Measurements from ENCODE around the gene TMEM203.
A peak's percentile ranks its signal among the peaks of the same experiment; 100 is the strongest.

Gene TMEM203

DNA sequence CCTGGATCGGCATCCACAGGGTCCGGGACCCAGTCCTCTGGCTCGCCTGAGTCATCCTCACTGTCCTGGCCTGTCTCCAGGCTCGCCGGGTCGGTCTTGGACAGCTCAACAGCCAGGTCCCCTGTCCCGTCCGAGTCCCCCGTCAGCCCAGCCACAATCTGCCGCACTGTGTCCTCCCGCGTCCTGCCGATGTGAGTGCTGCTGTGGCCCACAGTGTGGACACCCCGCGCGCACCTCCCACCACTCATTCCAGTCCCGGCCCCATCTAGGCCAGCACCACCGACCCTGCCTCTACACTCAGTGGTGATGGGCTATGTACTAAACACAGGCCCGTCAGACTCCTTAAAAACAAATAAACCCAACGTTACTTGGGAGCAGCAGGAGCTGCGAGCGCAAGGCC is 23.8 kb downstream of the TMEM203 start:
- no peak for DNase-seq (ENCODE audit: low read depth, low spot score)

DNA sequence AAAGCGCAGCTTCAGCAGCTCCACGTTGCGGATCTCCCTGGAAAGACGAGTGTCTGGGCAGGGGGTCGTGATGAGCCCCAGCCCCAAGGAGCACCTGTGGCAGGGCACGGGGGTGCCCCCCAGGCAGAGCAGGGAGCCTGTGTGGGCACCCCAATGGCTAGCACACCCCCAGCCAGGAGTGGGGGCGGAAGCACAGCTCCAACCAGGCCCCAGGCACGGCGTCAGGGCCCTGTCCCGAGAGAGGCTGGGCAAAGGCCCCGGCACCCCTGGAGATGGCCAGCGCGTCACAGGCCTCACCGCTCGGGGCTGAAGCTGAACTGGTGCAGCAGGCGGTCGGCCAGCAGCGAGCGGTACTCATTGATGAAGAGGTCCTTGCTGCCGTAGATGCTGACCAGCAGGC is 25.0 kb downstream of the TMEM203 start:
- no peak for DNase-seq (ENCODE audit: low read depth, low spot score)

DNA sequence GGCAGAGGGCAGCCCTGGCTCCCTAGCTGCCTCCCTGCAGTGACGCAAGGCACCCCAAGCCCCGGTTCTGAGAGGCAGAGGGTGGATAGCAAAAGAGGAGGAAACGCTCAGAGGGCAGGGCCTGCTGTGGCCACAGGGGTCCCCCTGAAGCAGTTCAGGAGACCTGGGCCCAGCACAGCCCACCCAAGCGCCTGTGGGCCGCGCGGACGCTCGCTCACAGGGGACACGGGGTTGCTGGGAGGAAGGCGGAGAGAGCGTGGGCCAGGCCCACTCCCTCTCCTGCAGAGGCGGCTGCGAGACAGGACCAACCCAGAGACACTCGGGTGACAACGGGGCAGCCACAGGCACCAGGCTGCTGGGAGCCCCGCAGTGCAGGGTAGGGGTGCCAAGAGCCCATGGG is 25.7 kb downstream of the TMEM203 start:
- DNase-seq (ENCODE audit: low read depth, low spot score) = no peak

DNA sequence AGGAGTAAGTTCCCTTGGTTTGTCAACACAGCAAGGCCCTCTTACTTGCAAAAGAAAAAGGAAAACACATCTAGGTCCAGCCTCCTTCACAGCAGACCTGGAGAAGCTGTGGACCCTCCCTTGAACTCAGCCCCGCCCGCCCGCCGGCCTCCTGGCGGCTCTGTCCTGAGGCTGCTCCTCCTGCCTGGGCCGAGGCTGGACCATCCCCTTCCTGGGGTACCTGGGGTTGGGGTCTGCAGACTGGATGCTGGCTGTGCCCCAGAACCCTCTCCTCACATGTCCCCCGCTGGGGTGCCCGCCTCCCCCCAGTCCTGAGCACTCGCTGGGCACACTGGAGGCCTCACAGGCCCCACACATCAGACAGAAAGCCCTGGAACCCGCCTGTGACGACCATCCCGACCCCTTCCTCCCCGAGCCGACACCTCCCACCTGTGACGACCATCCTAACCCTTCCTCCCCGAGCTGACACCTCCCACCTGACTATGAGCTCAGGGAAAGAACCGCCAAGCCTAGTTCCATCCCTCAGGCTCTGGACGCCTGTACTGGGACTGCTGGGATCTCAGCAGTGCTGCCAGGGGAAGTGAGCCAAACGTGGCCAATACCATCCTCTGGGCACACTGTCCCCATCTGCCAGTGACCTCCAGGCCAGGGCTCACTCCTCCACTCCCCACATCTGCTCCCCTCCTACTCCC is 26.4 kb downstream of the TMEM203 start:
- DNase-seq (ENCODE audit: low read depth, low spot score) = no peak

DNA sequence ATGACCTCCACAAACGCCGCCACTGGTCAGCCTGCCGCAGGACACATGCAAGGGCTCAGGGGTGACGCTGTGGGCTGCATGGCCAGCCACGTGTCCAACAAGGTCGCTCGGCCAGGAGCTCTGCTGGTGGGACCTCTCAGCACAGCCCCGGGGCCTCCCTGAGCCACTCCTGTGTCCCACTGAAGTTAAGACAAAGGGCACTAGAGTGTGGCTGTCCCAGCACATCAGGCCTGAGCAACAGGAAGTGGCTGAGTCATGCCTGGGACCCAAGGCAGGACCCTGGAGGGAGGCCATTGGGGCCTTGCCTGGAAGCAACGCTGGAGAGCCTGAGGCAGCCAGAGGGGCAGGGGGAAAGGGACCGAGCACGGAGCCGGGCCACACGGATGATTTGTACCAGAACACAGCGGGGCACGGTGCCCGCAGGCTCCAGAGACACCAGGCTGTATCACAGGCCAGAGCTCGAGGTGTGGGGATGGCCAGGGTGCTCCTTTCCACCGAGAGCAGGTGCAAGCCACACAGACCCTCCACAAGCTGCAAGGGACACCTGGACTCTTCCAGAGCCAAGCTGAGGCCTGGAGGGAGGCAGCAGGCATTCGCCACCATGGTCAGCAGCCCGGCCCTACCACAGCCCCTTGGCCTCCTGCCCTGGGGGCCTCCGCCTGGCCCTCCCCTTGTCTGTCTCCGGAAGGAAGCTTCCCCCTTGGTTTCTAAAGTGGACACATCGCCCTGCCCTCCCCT is 27.1 kb downstream of the TMEM203 start:
- no peak for DNase-seq (ENCODE audit: low read depth, low spot score)

DNA sequence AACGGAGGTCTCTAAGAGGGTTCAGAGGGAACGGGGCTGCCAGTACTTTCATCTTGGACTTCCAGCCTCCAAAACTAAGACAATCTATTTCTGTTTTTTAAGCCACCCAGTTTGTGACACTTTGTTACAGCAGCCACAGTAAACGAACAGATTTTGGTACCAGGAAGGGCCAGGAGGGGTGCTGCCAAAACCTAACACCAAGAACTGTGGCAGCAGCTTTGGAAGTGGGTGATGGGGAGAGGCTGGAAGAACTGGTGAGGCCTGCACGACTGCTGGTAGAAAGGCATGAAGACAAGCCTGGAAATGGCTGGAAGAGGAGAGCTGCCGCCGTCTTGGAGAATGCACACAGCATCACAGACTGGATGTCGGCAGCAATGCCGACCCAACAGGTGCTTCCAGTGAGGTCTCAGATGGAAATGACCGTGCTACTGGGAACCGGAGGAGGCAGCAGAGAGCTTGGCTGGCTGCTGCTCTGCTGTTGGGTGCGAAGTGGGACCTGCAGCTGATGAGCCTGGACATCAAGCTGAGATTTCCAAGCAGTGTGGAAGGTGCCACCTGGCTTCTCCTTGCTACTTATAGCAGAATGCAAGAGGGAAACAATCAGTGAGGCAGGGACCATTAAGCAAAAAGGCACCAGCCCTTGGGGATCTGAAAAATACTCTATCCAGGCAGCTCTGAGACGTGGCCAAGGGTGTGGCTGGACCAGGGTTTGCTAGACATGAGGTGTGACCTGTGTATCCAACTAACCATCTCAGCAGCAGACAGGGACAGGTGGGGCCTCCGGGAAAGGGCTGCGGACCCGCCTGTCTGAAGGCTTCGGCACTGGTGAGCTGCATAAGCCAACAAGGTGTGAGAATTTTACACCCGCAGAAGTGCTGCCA is 28.9 kb downstream of the TMEM203 start:
- peak; percentile 49 for DNase-seq (ENCODE audit: low read depth, low spot score)

DNA sequence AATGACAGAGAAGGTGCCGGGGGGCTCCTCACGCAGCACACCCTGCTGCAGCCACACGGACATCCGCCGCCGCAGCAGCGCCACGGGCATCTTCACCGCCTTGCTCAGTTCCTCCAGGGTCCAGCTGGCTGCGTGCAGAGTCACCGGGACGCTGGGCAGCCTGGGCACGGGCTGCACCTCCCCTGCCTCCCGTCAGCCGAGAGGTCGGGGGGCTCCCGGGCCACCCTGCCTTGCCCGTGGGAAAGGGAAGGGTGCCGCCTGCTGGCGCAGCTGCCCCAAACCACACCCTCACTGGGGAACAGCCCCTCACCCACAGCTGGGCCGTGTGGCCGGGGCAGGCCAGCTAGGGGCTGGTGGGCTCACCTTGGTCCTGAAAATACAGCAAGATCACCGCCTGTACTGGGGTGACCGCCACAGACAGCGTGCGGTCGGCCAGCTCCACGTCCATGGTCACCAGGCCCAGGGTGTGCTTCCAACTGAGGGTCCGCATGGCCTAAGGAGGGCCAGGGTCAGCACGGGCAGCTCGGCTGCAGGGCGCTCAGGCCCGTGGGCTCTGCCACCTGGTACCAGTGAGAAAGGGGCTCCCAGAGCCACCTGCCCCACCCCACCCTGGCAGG is 30.0 kb downstream of the TMEM203 start:
- no peak for DNase-seq (ENCODE audit: low read depth, low spot score)

DNA sequence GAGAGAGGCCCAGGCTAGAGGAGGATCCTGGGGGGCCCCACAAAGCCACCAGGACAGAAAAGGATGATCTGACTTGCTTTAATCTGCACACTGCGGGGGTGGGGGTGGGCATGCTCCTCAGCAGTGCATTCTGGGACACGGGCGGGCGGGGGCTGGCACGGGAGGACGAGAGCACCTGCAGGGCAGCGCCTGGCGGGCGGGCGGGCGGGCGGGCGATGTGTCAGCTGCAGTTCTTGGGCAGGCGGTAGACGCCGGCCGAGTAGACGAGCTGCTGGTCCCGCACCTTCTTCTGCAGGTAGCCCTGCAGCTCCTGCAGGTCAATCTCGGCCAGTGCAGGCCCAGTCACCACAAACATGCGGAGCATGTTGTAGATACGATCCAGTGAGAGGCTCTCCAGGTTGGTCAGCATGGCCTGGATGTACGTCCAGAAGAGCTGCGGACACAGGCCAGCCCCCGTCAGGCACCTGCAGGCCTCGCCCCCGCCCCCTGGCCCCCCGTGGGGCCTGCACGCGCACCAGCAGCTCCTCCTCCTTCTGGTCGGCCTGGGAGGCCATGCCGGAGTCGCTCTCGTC is 30.6 kb downstream of the TMEM203 start:
- DNase-seq (ENCODE audit: low read depth, low spot score) = no peak

DNA sequence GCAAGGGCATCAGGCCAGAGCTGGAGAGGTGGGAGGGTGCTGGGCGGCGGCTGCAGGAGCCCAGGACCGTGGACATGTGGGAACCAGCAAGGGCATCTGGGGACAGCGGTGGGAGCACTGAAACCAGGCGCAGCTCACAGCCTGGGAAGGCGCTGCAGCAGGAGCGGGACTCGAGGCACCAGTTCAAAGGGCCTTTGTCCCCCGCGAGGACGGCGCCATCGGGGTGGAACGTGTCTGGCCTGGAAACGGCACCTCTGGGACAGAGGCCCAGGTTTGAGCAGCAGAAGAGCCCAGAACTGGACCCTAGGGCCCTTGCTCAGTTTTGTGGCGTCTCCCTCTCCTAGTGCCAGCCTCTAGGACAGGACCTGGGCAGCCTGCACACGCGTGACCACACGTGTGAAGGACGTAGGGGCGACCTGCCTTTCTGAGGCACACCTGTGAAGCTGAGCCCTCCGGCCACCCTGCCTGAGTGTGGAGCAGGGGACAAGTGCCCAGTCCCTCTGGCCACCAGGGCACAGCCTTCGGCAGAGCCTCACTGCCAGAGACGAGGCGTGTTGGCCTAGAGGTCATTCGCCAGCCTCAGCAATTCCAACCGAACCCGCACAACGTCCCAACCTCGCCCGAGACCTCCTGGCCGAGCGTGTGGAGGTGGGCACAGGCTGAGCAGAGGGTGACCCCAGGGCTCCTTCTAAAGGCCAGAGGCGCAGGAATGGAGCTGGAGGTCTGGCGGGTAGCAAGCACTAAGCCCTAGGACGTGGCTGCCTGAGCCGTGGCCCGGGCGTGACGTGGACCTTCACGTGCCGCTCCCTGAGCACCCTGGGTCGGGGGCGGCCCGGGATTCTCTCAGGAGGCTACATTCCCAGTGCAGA is 31.4 kb downstream of the TMEM203 start:
- DNase-seq (ENCODE audit: low read depth, low spot score) = no peak

DNA sequence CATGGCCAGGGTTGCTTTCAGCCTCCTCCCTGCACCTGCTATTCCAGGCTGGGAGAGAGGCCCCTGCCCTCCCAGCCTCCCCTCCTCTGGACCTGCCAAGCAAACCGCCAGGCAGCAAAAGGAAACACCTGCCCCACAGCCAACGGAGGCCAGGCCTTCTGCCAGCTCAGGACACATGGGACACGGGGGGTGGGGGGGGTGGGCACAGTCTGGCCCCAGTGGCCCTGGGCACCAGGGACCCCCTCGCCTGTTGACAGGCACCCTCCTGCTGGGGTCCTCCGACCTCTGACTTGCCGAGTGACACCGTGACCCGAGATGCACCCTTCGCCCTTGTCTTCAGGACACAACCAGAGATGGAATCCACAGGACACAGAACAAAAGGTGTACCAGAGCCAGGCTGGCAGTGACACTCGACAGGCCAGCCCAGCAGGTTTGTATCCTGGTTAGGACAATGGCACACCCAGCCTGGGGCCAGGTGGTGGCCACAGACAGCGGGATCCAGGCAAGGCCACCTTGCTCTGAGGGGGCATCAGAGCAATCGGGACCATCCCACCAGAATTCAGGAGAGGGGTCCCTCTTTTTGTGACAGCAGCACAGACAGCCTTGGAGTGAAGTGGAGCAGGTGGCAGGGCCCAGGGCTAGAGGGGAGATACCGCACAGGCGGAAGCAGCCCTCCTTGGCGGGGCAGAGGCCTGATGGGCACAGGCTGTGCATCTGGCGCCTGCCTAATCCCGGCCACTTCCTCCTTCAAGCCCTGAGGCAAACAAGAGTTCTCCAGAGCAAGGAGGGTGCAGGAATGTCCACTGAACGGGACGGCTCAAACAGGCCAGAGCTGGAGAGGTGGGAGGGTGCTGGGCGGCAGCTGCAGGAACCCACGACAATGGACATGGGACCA is 32.3 kb downstream of the TMEM203 start:
- DNase-seq (ENCODE audit: low read depth, low spot score) = no peak

DNA sequence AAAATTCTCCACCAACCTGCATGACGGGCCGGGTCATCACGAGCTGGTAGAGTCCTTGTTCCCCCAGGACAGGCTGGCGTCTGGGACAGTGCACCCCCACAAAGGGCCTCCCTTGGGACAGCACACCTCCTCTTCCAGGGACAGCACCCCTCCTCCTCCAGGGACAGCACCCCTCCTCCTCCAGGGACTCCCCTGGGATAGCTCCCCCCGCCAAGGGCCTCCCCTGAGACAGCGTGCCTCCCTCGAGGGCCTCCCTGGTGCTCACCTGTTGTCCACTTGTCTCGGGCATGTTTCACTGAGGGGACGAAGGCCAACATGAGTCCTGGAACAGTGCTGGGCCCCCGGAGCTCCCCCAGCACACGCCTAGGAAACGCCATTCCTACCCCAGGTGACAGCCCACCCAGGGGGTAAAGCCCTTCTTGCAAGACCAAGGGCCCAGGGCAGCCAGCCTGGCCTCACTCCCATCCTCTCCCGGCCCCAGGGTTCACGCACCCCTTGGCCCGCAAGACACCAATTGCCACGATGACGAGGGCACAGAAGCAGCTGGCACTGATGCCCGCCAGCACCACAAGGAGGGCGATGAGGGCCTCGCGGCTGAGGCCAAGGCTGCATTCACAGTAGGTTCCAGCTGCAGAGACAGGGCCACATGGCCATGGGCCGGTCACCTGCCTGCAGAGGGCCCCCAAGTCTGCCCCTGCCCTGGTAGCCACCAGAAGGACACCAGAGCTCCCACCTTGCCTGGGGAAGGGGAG is 34.1 kb downstream of the TMEM203 start:
- no peak for DNase-seq (ENCODE audit: low read depth, low spot score)

DNA sequence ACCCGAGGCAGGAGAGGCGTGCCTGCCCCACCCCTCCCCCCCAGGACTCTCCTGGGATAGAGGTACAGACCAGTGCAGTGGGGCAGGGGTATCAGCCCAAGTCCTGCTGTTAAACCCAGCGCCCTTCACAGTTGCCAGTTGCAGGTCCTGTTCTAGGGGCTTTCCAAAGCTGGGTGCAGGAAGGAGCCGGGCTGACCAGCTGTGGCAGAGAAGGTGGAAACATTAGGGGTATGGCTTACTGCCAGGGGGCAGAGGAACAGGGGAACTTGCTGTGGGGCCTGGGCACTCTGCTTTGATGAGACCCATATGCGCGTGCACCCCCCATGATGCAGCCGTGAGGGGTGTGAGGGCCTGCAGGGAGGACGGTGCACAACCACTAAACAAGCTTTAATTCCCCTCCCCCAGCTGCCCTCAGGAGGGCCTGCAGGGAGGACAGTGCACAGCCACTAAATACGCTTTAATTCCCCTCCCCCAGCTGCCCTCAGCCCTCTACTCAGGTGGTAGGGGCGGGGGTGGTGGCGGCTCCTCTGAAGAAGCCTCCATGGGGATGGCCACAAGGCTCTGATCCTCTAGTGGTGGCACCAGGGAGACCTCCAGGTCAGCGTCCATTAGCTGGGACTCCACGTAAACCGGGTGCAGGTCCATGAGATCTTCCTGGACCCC is 34.8 kb downstream of the TMEM203 start:
- no peak for DNase-seq (ENCODE audit: low read depth, low spot score)

DNA sequence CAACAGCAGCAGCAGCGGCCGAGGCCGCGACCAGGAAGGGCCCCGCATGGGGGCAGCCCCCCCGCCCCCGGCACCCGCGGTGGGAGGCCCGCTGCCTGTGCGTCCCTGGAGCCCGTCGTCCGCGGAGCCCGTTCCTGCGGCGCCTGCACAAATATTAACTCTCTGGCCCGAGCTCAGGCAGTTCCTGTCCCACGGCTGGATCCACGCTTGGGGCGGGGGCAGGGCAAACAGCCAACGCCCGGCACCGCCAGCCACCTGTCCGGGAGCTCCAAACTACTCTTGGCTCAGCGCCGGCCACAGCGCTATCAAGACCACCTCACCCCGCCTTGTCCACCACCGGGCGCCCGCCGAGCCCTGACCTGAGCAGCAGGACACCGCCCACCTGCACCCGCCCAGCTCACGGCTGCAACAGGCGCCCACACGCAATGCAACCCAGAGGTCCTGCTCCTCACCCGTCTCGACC is 35.5 kb downstream of the TMEM203 start, which contains the start of gene LRRC26:
Gene LRRC26 (minus strand): TSS at position 156 of the 463 bp plus-strand sequence. CDS start 108 bp downstream, at position 48.
- DNase-seq (ENCODE audit: low read depth, low spot score) = no peak

DNA sequence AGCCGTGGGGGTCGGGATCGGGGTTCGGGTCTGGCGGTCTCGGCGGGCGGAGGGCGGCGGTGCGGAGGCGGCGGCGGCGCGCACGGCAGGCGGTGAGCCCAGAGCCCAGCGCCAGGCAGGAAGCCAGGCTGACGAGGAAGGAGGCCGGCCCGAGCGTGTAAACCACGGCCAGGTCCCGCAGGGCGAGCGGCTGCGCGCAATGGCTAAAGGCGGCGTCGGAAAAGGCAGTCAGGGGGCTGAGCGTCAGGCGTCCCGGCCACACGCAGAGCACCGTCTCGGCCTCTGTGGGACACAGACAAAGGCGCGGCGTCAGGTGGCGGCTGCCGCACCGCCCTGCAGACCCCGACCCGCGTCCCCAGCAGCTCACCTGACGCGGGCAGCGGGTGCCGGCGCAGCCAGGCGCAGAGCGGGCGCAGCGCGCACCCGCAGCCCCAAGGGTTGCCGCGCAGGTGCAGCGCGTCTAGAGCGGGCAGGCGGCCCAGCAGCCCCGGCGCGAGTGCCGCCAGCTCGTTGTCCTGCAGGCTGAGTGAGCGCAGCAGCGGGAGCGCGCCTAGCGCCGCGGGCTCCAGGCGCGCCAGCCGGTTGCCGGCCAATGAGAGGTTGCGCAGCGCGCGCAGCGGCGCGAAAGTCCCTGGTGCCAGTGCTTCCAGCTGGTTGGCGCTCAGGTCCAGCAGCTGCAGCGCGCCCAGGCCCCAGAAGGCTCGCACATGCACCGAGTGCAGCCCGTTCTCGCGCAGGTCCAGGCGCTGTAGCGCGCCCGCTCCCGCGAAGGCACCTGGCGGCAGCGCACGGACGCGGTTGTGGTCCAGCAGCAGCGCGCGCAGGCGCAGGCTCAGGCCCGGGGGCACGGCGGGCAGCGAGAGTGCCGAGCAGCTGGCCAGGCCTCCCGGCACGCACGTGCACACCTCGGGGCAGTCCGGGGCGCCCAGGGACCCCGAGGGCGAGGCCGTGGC is 36.3 kb downstream of the TMEM203 start:
- peak; percentile 66 for DNase-seq (ENCODE audit: low read depth, low spot score)

DNA sequence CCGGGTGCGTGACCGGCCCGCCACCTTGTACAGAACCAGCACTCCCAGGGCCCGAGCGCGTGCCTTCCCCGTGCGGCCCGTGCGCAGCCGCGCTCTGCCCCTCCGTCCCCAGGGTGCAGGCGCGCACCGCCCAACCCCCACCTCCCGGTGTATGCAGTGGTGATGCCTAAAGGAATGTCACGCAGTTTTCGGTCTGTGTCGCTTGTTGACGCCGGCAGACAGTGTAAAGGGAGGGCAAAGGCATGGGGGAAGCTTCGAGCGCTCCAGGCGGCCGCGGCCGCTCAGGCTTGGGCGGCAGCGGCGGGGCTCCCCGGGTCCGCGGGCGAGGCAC is 36.9 kb downstream of the TMEM203 start:
- DNase-seq (ENCODE audit: low read depth, low spot score) = no peak

DNA sequence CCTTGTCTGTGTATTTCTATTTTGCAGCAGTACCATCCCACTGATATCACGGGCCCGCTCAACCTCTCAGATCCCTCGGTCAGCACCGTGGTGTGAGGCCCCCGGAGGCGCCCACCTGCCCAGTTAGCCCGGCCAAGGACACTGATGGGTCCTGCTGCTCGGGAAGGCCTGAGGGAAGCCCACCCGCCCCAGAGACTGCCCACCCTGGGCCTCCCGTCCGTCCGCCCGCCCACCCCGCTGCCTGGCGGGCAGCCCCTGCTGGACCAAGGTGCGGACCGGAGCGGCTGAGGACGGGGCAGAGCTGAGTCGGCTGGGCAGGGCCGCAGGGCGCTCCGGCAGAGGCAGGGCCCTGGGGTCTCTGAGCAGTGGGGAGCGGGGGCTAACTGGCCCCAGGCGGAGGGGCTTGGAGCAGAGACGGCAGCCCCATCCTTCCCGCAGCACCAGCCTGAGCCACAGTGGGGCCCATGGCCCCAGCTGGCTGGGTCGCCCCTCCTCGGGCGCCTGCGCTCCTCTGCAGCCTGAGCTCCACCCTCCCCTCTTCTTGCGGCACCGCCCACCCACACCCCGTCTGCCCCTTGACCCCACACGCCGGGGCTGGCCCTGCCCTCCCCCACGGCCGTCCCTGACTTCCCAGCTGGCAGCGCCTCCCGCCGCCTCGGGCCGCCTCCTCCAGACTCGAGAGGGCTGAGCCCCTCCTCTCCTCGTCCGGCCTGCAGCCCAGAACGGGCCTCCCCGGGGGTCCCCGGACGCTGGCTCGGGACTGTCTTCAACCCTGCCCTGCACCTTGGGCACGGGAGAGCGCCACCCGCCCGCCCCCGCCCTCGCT is 37.5 kb downstream of the TMEM203 start:
- no peak for DNase-seq (ENCODE audit: low read depth, low spot score)

Measured in astrocyte of the hippocampus (primary cell).